ENCODE measurements around the gene NUP62.

Gene NUP62

DNA sequence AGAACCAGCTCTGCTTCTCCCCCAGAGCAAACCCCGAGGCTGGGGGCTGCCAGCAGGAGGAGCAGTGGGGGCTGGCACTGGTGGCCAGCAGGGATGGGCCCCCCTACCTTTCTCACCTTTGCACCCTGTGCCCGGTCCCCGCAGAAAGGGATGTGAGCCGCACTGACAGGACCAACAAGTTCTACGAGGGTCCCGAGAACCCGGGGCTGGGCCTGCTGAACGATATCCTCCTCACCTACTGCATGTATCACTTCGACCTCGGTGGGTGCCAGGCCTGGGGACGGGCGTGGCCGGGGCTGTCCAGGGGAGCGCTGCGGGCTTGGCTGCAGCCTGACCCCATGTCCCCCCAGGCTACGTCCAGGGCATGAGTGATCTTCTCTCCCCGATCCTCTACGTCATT is 45.2 kb downstream of the NUP62 start:
- H4K20me1 ChIP-seq (ENCODE audit: insufficient read depth): no peaks in the 10 kb centered on the region
- no peak overlapping the region for H3K9ac ChIP-seq
- H3K36me3 ChIP-seq (ENCODE audit: insufficient read depth): no peaks in the 10 kb centered on the region; the same call in 1 of the 2 replicates
- TF ChIP-seq CTCF (conservative IDR thresholded peaks at IDR 0.05; ENCODE audit: low read depth, low read length): no peak
- H3K4me3 ChIP-seq (IDR thresholded peaks at IDR 0.05; ENCODE audit: insufficient read depth, low read depth, low read length): no peak overlapping the region
- no peak overlapping the region for H3K27ac ChIP-seq
- no peak overlapping the region for H3K4me2 ChIP-seq
- H3K79me2 ChIP-seq (ENCODE audit: insufficient read depth, low read depth): no peaks in the 10 kb centered on the region
- no peak overlapping the region for H2AFZ ChIP-seq (ENCODE audit: low read depth)
- H3K27me3 ChIP-seq (ENCODE audit: insufficient read depth, low read depth): no peaks in the 10 kb centered on the region
- H3K4me1 ChIP-seq (ENCODE audit: low read depth, poor library complexity, severe bottlenecking): peaks cover 11% of the 10 kb centered on the region

DNA sequence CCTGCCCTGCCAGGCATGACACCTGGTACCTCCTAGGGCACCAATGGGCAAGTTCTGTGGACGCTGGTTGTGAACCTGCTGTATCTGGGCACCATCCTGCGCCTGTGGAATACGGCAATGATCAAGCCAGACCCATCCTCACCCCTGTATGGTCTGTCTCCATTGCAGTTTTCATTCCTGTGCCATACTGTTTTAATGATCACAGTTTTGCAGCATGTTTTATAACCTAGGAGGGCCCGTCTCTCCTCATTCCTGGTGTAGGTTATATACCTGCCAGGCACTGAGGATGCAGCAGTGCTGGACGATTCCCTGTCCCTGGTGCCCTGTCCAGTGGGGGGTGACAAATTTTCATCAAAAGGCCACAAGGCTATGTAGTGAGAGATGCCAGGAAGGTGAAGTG is 46.2 kb downstream of the NUP62 start:
- Histone ChIP-seq H3K4me2 (no peak overlapping the region), H3K27ac (no peak overlapping the region), H3K4me3 (IDR thresholded peaks at IDR 0.05; ENCODE audit: insufficient read depth, low read depth, low read length) (no peak overlapping the region), H3K79me2 (ENCODE audit: insufficient read depth, low read depth) (no peaks in the 10 kb centered on the region), H3K27me3 (ENCODE audit: insufficient read depth, low read depth) (no peaks in the 10 kb centered on the region), H2AFZ (ENCODE audit: low read depth) (no peak overlapping the region), H3K4me1 (ENCODE audit: low read depth, poor library complexity, severe bottlenecking) (peaks cover 19% of the 10 kb centered on the region), H3K36me3 (ENCODE audit: insufficient read depth) (no peaks in the 10 kb centered on the region; the same call in 1 of the 2 replicates), H3K9ac (no peak overlapping the region), H4K20me1 (ENCODE audit: insufficient read depth) (no peaks in the 10 kb centered on the region)
- no peak for TF ChIP-seq CTCF (conservative IDR thresholded peaks at IDR 0.05; ENCODE audit: low read depth, low read length)

GRCh38 chr19:49882643-49883042 is 46.7 kb downstream of the NUP62 start:
- H3K36me3 ChIP-seq (ENCODE audit: insufficient read depth): no peaks in the 10 kb centered on the region; the same call in 1 of the 2 replicates
- no peak overlapping the region for H3K4me3 ChIP-seq (IDR thresholded peaks at IDR 0.05; ENCODE audit: insufficient read depth, low read depth, low read length)
- no peak overlapping the region for H3K4me2 ChIP-seq
- TF ChIP-seq CTCF (conservative IDR thresholded peaks at IDR 0.05; ENCODE audit: low read depth, low read length): no peak
- no peaks in the 10 kb centered on the region for H4K20me1 ChIP-seq (ENCODE audit: insufficient read depth)
- H3K9ac ChIP-seq: no peak overlapping the region
- H2AFZ ChIP-seq (ENCODE audit: low read depth): no peak overlapping the region
- no peaks in the 10 kb centered on the region for H3K79me2 ChIP-seq (ENCODE audit: insufficient read depth, low read depth)
- H3K27ac ChIP-seq: no peak overlapping the region
- peaks cover 19% of the 10 kb centered on the region for H3K4me1 ChIP-seq (ENCODE audit: low read depth, poor library complexity, severe bottlenecking)
- H3K27me3 ChIP-seq (ENCODE audit: insufficient read depth, low read depth): no peaks in the 10 kb centered on the region

DNA sequence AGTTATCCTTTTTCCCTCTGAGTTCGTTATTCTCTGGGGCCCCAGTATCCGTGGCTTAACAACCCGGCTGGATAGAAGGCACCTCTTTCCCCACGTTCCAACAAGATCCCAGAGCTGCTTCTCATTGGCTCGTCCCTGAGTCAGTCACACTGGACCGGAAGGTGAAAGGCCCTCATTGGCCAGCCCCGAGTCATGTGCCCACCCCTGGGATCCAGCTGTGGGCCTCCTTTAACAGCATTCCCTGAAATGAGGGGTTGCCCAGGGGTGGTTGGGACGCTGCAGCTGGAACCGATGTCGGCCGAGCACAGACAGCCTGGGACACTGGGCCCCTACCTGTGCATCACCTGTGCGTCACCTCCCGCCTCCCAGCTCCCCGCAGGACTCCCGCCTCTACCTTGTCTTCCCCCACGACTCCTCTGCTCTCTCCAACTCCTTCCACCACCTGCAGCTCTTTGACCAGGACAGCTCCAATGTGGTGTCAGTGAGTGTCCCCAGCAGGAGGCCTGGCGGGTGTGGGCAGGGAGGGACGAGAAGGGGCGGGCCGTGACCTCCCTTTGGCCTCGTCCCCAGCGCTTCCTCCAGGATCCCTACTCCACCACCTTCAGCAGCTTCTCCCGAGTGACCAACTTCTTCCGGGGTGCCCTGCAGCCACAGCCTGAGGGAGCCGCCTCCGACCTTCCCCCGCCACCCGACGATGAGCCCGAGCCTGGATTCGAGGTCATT is 47.5 kb downstream of the NUP62 start:
- H3K79me2 ChIP-seq (ENCODE audit: insufficient read depth, low read depth): no peaks in the 10 kb centered on the region
- H4K20me1 ChIP-seq (ENCODE audit: insufficient read depth): no peaks in the 10 kb centered on the region
- H3K36me3 ChIP-seq (ENCODE audit: insufficient read depth): no peaks in the 10 kb centered on the region; the same call in 1 of the 2 replicates
- H3K4me1 ChIP-seq (ENCODE audit: low read depth, poor library complexity, severe bottlenecking): peaks cover 19% of the 10 kb centered on the region
- H3K27ac ChIP-seq: no peak overlapping the region
- H3K27me3 ChIP-seq (ENCODE audit: insufficient read depth, low read depth): no peaks in the 10 kb centered on the region
- no peak overlapping the region for H2AFZ ChIP-seq (ENCODE audit: low read depth)
- no peak for TF ChIP-seq CTCF (conservative IDR thresholded peaks at IDR 0.05; ENCODE audit: low read depth, low read length)
- no peak overlapping the region for H3K9ac ChIP-seq
- H3K4me3 ChIP-seq (IDR thresholded peaks at IDR 0.05; ENCODE audit: insufficient read depth, low read depth, low read length): no peak overlapping the region
- no peak overlapping the region for H3K4me2 ChIP-seq

Measured in KMS-11 (cell line).